ENCODE measurements around the gene HDAC4. TPM values are rescaled to one million over a fixed set of nuclear protein-coding genes. Genes with fewer than 3 reads are reported as not detected.

The HDAC4 gene
- polyA plus RNA-seq, 3 donors: 4.4 to 10.9 (median 5.6) TPM

DNA sequence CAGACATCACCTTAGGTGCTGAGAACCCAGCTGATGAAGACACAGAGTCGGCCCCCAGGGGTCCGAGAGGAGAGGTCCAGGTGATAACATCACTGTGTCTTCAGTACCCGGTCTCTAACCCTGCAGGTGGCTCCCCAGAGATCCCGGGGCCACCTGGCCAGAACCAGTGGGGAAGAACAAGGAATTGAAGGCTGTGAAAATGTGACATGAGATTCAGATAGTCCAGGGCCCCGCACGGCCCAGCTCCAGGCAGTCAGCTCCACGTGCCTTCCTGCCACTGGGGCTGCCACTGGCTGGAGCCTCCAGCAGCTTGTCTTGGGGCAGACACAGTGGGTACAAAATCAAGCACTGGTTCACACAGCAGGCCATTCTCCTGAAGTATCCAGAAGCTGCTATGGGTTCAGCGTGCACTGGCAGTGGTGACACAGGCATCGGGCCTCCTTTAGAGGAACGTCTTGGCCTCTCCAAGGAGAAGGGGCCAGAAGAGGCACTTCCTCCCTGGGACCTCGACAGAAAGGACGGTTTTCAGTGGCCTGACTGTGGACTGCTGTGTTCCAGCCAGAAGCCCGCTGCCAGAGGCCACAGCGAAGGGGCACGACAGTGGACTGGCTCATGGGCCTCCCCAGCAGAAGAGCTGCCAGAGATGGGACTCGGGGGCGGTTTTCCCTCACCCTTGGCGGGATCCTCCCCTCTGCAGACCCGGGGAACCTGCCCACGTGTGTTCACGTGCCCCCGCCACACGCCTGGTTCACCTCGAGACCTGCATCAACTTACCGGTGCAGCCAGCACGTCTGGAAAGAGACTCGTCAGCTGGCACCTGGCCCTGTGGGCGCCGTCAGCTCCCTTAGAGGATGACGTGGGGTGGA is 150.4 kb downstream of the HDAC4 start:
- WGBS, 3 donors: 81 to 89% (median 84%) methylated on average over 30 of the region's 30 CpGs
- H3K27ac ChIP-seq (ENCODE audit: low read depth, low read length): no peak overlapping the region

DNA sequence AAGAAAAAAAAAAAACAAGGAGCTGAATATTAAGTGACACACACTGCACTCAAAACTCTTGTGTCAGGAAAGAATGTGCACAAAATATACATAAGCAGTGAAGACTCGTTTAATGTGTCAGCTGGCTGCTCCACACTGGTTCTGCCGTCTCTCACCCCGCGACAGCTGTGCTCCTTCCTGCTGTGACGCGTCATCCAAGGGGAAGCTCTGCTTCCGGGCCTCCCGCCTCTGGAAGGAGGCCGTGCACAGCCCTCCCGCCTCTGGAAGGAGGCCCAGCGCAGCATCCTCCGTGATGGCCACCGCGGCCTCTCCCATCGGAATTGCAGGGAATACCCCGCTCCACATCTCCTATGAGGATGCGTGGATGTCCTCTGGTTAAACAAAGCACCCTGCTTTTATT is 151.0 kb downstream of the HDAC4 start:
- WGBS, 3 donors: 25 to 60% (median 27%) methylated on average over 17 of the region's 17 CpGs
- H3K27ac ChIP-seq (ENCODE audit: low read depth, low read length): no peak overlapping the region

DNA sequence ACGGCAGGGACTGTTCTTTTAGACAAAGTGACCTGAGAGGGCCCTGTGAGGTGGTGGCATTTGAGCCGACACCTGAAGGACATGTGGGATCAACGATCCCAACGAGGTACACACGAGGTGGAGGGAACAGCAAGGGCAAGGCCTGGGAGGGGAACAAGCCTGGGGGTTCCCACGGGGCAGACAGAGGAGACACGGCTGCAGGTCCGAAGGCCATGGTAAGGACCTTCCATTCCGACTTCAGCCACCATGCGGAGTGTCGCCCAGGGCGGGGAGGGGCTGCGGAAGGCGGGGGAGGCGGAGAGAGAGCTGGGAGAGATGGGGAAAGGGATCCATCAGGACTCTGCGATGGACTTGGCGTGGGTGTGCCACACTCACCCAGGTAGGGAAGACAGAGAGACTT is 151.8 kb downstream of the HDAC4 start:
- WGBS, 3 donors: 91 to 92% (median 91%) methylated on average over 17 of the region's 17 CpGs
- H3K27ac ChIP-seq (ENCODE audit: low read depth, low read length): no peak overlapping the region

DNA sequence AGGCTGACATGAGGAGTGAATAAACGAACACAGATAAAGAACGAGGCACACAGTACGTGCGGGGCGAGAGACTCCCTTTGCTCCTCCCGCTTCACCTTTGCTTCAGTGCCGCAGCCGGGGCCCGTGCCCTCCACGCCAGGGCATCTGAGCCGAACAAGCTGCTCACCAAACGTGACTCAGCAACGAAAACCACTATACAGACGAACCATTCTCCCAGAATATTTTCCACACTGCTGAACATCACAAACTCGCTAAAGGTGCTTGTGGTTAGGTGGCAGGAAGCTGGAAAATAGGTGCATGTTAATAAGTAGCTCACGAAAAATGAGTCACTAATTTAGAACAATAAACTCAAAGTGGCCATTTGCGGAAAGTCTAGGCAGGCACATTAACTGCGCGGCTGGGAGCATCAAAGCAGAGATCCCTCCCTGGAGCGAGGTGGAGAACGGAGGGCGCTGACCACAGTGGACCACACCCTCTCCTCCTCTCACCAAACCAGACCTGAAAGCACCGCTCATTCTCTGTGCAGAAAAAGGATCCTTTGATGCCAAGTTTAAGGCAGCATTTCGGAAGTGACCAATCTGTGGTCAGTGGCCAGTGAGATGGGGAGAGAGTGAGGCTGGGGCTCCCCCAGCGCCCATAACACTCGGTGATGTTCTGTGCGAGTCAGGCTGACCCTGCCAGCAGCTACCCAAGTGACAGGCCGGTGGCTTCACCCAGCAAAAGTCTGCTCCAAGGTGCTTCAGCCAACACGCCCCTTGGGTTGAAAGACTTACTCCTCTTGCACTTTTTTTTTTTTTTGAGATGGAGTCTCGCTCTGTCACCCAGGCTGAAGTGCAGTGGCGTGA is 153.2 kb downstream of the HDAC4 start:
- 86 to 91% (median 90%) methylated on average over 29 to 31 of the region's 31 CpGs for WGBS, 3 donors
- H3K27ac ChIP-seq (ENCODE audit: low read depth, low read length): no peak overlapping the region

DNA sequence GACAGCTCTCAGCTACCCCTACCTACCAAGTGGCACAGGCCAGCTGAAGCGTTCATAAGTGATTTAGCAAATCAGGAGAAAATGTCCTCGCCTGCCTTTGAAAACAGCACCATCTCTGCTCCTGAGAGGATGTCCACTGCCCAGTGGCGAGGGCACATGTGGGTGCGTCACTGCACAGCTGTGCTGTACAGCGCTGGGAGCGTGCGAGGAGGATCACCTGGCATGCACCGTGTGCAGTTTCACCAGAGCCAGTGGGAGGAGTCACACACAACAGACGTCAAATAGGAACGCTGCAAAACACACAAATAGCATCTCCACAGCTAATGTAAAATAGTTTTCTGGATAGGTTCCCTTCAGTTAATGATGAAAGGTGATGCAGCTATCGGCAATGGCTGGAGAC is 154.1 kb downstream of the HDAC4 start:
- 43 to 84% (median 83%) methylated on average over 11 of the region's 11 CpGs for WGBS, 3 donors
- H3K27ac ChIP-seq (ENCODE audit: low read depth, low read length): no peak overlapping the region

DNA sequence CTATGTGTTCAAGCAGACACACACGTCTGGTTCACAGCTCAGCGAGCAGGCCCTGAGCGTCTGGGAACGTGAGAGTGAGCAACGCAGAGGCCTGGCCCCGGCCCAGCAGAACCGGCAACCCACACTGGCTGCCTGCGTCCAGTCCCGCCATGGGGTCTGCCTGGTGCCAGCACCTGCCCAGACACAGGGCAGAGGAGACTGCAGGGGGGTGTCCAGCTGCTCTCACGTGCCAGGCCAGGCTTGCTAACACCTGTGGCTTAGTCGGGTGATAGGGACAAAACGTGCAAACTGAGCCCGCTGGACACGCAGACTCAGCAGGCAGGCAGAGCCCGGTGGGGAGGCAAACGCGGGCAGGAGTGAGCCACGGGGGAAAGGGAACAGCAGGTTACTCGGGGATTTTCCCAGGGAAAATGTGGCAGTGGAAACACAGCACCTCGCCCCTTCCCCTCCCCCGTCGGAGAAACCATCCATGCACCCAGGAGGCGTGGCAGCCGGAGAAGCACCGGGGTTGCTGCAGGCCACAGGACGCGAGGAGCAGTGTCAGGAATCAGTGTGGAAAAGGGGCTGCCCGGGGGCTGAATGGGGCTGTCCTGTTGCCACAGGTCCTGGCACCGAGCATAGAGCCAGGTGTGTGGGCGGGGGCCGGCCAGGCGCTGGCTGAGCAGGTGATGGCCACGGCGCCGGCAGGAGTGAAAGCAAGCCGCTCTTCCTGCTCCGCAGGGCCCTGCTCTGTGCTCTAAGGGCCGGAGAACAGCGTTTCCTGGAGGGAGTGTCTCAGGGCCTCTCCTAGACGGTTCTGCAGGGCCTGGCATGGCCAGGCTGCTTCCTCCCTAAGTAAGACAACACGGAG is 154.7 kb downstream of the HDAC4 start:
- WGBS, 3 donors: 28 to 70% (median 69%) methylated on average over 40 to 41 of the region's 41 CpGs
- H3K27ac ChIP-seq (ENCODE audit: low read depth, low read length): no peak overlapping the region

DNA sequence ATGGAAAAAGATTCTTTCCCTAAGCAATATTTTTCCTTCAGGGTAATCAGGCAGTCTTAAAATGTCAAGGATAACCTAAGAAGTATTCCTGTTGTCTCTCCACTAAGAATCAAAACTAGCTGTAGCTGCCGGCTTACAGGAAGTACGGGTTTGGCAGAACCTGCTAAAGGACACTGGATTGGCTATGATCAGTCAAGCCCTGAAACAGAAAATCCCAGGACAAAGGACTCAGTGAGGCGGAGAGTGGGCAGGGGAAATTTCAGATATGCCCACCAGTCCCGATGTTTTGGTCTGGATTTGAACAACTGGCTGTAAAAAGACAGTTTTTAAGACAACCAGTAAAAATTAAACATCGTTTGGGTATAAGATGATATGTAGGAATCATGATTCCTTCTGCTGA is 155.7 kb downstream of the HDAC4 start:
- WGBS, 3 donors: 74 to 88% (median 75%) methylated on average over 5 of the region's 5 CpGs
- H3K27ac ChIP-seq (ENCODE audit: low read depth, low read length): no peak overlapping the region

DNA sequence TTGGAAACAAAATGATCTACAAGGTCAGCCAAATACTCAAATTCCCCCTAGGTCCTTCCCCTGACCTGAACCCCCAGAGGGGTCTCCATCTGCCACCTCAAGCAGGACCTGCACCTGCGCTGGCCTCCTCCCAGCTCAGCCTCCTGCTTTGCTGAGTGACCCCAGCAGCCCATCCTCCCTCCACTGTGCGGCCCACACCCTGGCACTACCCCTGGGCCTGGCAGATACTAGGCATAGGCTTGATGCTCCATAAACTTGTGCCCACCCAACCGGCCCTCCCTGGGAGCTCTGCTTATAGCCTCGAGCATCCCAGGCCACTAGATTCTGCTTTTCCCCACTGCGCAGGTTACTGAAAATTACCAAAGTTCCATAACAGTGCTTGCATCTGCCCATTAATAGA is 156.2 kb downstream of the HDAC4 start:
- H3K27ac ChIP-seq (ENCODE audit: low read depth, low read length): no peak overlapping the region
- 92 to 99% (median 94%) methylated on average over 5 of the region's 5 CpGs for WGBS, 3 donors

DNA sequence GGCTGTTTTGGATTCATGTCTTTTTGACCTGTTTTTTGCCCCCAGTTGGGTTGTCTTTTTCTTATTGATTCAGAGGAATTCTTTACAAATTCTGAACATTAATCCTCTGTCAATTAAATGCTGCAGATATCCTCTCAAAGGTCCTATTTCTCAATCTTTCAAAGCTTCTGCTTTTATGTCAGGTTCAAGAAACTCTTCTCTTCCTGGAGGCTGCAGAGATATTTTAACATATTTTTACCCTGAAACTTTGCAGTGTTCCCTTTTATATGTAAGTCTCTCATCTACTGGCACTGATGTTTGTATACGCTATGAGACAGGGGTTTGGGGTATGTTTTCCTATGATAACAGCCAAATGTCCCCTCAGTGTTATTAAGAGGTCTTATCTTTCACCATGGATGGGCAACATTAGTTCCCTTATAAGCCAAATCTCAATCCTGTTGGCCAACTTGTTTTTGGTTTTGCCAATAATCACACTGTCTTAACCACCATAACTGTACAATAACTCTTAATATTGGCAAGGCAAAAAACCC is 159.3 kb downstream of the HDAC4 start:
- 61 to 93% (median 83%) methylated on average over 1 of the region's 1 CpG for WGBS, 3 donors
- no peak overlapping the region for H3K27ac ChIP-seq (ENCODE audit: low read depth, low read length)

DNA sequence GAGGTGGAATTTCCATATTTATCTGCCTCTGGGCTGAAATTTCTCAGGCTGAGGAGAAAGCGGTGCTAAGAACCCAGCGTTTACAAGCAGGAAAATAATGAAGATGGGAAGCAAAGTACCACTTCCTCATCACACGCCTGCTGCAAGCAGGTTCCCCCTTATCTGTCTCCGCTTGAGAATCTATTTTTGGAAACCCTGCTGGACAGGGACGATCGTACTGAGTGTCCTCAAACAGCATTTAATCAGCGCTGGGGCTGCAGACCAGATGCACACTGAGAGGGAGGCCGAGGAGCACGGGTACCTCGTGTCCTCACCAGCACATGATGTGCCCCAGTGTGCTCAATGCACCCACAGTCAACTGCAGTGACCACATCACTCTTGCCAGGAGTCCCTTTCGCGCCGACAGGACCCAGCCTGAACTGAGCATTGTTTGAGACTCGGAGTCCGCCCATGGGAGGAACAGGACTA is 160.4 kb downstream of the HDAC4 start:
- WGBS, 3 donors: 46 to 75% (median 56%) methylated on average over 15 of the region's 15 CpGs
- no peak overlapping the region for H3K27ac ChIP-seq (ENCODE audit: low read depth, low read length)

DNA sequence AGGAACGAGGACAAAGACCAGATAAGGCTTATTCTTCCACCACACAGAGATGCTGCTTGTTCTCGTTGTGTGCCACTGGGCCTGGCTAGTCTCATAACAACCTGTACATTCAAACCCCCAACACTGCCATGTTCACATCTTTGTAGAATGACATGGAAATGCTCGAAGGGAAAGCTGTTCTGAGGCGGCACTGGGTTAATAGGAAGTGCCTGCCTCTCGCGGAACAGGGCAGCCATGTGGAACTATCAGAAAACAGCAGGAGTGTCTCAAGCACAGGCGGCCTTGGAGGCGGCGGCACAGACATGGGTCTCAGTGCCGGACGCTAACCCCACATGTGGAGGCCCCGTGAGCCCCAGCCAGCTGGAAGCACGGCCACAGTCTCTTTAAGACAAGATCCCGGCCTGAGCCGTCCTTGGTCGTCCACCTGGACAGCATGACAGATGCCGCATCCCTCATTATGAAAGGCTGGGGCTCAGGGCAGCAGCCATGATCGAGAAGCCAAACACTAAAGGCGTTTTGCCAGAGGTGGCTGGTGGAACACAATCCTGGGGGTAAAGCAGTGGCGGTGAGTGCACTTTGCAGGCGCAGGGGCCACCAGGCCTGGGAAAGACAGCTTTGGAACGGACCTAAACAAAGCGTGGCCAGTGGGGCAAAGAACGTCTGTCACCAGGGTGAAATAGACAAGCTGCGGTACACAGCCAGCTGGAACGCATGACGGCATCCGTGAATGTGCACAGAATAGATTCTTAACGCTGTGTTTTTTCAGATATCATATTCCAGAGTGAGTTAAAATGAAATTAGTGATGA is 161.0 kb downstream of the HDAC4 start:
- no peak overlapping the region for H3K27ac ChIP-seq (ENCODE audit: low read depth, low read length)
- 57 to 80% (median 58%) methylated on average over 29 of the region's 29 CpGs for WGBS, 3 donors

DNA sequence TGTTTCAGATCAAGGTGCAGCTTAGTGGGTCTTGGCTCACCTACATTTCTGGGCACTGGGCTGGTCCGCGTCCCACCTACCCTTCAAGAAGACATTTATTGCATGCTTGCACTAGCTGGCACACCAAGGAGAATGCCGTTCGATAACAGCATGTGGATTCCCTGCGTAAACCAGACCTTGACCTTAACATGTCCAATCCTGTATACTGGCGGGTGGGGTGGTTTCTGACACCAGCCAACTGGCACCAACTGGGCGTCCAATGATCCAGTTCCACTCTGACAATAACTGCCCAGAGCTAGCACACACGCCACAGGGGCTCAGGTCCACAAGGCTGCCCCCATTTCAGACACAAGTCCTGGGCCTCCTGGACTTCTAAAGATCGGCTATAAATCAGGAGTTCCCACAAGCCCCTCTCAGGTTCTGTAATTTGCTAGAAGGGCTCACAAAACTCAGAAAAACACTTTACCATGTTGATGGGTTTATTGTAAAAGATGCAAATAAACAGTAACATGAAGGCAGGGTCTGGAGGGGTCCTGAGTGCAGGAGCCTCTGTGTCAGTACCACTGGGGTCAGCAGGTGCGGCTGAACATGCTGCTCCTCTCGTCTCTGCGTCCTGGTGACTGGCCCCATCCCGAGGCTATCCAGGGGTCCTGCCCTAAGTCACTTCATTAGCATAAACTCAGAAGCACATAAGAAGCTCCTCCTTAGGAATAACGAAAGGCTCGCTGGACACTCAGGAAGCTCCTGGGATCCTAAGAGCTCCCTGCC is 161.8 kb downstream of the HDAC4 start:
- WGBS, 3 donors: 89 to 92% (median 91%) methylated on average over 15 of the region's 15 CpGs
- no peak overlapping the region for H3K27ac ChIP-seq (ENCODE audit: low read depth, low read length)

DNA sequence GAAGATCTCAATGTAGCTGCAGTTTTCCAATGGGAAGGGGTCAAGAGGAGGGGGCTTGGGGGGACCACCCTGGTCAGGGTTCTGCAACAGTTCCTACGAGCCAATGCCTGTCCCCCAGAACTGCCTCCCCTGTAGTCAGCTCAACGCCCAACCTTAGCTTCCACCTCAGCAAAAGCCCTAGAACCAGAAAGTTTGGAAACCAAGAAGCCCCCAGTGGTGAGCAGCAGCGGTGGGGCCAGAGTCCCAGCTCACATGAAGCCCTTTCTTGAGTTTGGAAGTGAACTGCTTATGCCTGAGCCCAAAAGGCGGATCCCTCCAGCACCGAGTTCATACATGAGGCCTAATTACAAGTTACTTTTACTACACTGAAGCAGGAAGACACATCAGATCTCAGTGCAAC is 162.4 kb downstream of the HDAC4 start:
- WGBS, 3 donors: 92 to 93% (median 92%) methylated on average over 5 of the region's 5 CpGs
- H3K27ac ChIP-seq (ENCODE audit: low read depth, low read length): no peak overlapping the region

DNA sequence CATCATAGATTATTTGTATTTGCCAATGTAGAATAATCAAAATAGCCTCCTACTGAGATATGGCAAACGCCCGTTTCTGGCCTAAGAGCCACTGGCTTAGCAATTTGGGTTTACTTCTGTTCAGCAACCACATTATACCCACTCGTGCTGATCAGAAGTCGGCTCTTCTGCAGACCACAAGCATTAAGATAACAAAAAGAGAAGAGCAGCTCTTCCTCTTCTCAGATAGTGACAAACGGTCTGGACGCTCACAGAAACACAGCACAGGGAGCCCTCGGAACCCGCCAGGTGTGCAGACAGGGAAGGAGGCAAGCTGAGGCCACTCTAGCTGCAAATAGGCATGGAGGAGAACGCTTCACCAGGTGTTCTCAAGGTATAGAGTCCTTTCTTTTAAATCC is 164.0 kb downstream of the HDAC4 start:
- no peak overlapping the region for H3K27ac ChIP-seq (ENCODE audit: low read depth, low read length)
- 59 to 91% (median 60%) methylated on average over 9 of the region's 9 CpGs for WGBS, 3 donors

DNA sequence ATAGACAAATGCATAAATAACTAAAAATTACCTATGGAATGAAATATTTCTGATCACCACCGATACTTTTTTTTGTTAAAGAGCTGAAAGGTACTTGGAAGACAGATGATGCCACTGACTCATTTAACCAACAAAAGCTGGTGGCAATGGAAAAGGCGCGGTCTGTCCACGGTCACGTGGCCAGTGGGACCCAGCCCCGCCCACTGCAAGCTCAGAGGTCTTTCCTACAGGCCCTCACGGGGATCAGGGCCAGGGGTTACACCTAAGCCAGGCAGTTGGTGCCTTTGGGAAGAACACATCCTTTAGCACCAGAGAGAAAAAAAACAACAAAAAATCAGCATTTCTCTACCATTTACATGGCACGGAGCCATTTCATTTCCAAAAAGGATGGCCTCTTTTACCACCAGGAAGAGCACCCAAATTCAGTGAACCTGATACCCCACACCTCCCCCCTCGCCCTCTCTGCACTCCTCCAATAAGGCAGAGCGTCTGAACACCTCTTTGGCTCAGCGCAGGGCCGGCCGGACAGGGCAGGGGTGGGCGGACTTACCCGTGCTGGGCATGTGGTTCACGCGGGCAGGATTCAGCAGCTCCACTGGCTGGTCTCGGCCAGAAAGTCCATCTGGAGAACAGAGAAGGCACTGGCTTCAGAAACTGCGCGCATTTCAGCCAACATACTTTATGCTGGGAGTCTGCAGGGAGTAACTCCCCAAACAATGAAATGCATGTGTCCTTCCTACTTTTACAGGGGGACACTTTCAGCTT is 164.6 kb downstream of the HDAC4 start:
- WGBS, 3 donors: 91 to 96% (median 92%) methylated on average over 20 of the region's 20 CpGs
- H3K27ac ChIP-seq (ENCODE audit: low read depth, low read length): no peak overlapping the region

DNA sequence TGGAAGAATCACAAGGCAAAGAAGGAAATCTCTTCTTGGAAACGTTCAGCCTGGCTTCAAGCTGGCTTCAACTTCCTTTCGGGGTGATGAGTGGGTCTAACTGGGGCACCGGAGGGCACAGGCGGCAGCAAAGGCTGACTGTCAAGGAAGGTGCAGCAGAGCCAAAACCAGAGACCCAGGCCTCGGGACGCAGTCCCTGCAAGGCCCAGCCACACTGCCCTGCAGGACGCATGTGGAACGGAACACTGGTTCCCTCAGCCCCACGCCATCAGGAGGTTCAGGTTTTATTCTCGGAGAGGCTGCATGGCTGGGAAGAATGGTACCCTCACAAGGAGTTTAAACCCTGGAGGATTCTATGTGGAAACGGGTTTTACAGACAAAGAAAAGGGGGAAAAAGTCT is 165.5 kb downstream of the HDAC4 start:
- H3K27ac ChIP-seq (ENCODE audit: low read depth, low read length): no peak overlapping the region
- 90 to 94% (median 92%) methylated on average over 11 of the region's 11 CpGs for WGBS, 3 donors
